SK-N-SH treated with all-trans-retinoic acid at 6 μM for 48 hours (cell line): ENCODE measurements around the gene ASCC1.

Experiments used
- ATAC-seq: fragments of 200-7000 bp; cut with Tn5 transposase; 3 replicates; pipeline ENCODE4 v1.9.1; 2020; ENCODE audit warnings: mild to moderate bottlenecking, moderate library complexity
- ARNTL ChIP-seq: fragments of 450-650 bp; formaldehyde crosslinking; IDR thresholded peaks from 2 replicates; pipeline ENCODE4 v1.5.0; 2020; ENCODE audit warnings: low read depth, mild to moderate bottlenecking, moderate library complexity, borderline replicate concordance
- BACH2 ChIP-seq: fragments of 250-450 bp; sonication (Bioruptor Pico); IDR thresholded peaks from 2 replicates; pipeline ENCODE4 v1.9.0; 2021; ENCODE audit warnings: mild to moderate bottlenecking, borderline replicate concordance
- CSDC2 ChIP-seq: fragments of 250-450 bp; sonication (Bioruptor Pico); IDR thresholded peaks from 2 replicates; pipeline ENCODE4 v1.5.0; 2020; ENCODE audit warnings: mild to moderate bottlenecking, moderate library complexity
- GLIS3 ChIP-seq: fragments of 250-450 bp; sonication (Bioruptor Pico); IDR thresholded peaks from 2 replicates; pipeline ENCODE4 v1.5.0; 2020; ENCODE audit warnings: mild to moderate bottlenecking, moderate library complexity
- POU6F1 ChIP-seq: fragments of 250-450 bp; sonication (Bioruptor Pico); IDR thresholded peaks from 2 replicates; pipeline ENCODE4 v1.8.0; 2021; ENCODE audit warnings: low read depth, mild to moderate bottlenecking, moderate library complexity, borderline replicate concordance
- RARB ChIP-seq: fragments of 250-450 bp; sonication (Bioruptor Pico); IDR thresholded peaks from 2 replicates; pipeline ENCODE4 v1.8.0; 2021; ENCODE audit warnings: mild to moderate bottlenecking, moderate library complexity
- SNAI2 ChIP-seq: fragments of 250-450 bp; sonication (Bioruptor Pico); IDR thresholded peaks from 2 replicates; pipeline ENCODE4 v1.5.0; 2020; ENCODE audit warnings: mild to moderate bottlenecking, moderate library complexity
- TCF4 ChIP-seq: fragments of 250-450 bp; sonication (Bioruptor Pico); IDR thresholded peaks from 2 replicates; pipeline ENCODE4 v1.8.0; 2021; ENCODE audit warnings: mild to moderate bottlenecking, moderate library complexity, borderline replicate concordance
- TOX ChIP-seq: fragments of 250-450 bp; sonication (Bioruptor Pico); IDR thresholded peaks from 2 replicates; pipeline ENCODE4 v1.8.0; 2021; ENCODE audit warnings: mild to moderate bottlenecking, moderate library complexity, borderline replicate concordance
- ZC3H10 ChIP-seq: fragments of 250-450 bp; sonication (Bioruptor Pico); IDR thresholded peaks from 2 replicates; pipeline ENCODE4 v1.5.1; 2021; ENCODE audit warnings: mild to moderate bottlenecking, moderate library complexity
- ZFP3 ChIP-seq: fragments of 250-450 bp; sonication (Bioruptor Pico); IDR thresholded peaks from 2 replicates; pipeline ENCODE4 v1.5.0; 2020; ENCODE audit warnings: mild to moderate bottlenecking, moderate library complexity
- ZFP30 ChIP-seq: fragments of 450-650 bp; formaldehyde crosslinking; IDR thresholded peaks from 2 replicates; pipeline ENCODE4 v1.5.0; 2022; ENCODE audit warnings: mild to moderate bottlenecking, moderate library complexity
- ZNF565 ChIP-seq: fragments of 450-650 bp; formaldehyde crosslinking; conservative IDR thresholded peaks from 2 replicates; pipeline ENCODE4 v1.5.0; 2020; ENCODE audit warnings: low read depth, mild to moderate bottlenecking, moderate library complexity
- ZNF70 ChIP-seq: fragments of 450-650 bp; formaldehyde crosslinking; IDR thresholded peaks from 2 replicates; pipeline ENCODE4 v1.5.0; 2020; ENCODE audit warnings: mild to moderate bottlenecking, moderate library complexity
- ZNF8 ChIP-seq: fragments of 450-650 bp; formaldehyde crosslinking; IDR thresholded peaks from 2 replicates; pipeline ENCODE4 v1.5.0; 2020; ENCODE audit warnings: mild to moderate bottlenecking, moderate library complexity
- TF ChIP-seq, protein P1 (sequence below): fragments of 250-450 bp; sonication (Bioruptor Pico); IDR thresholded peaks from 2 replicates; pipeline ENCODE4 v1.5.1; 2021; ENCODE audit warnings: mild to moderate bottlenecking, moderate library complexity
- TF ChIP-seq, protein P2 (sequence below): fragments of 250-450 bp; sonication (Bioruptor Pico); IDR thresholded peaks from 2 replicates; pipeline ENCODE4 v1.8.0; 2020; ENCODE audit warnings: mild to moderate bottlenecking, moderate library complexity, borderline replicate concordance
- TF ChIP-seq, protein P3 (sequence below): fragments of 250-450 bp; sonication (Bioruptor Pico); IDR thresholded peaks from 2 replicates; pipeline ENCODE4 v1.5.1; 2020; ENCODE audit warnings: low read depth, mild to moderate bottlenecking, moderate library complexity
- TF ChIP-seq, protein P4 (sequence below): fragments of 250-450 bp; sonication (Bioruptor Pico); IDR thresholded peaks from 2 replicates; pipeline ENCODE4 v1.5.0; 2020; ENCODE audit warnings: mild to moderate bottlenecking, moderate library complexity

ASCC1 gene

GRCh38 chr10:72121389-72121788 lies 94.7 kb downstream of the ASCC1 start:
- TF ChIP-seq SNAI2 (CRISPR knock-in tag), result no peak
- no peak for TF ChIP-seq GLIS3 (CRISPR knock-in tag)
- no peak for TF ChIP-seq TCF4 (CRISPR knock-in tag)
- TF ChIP-seq CSDC2 (CRISPR knock-in tag), result no peak
- TF ChIP-seq ZFP3 (CRISPR knock-in tag), result no peak
- TF ChIP-seq ZNF70 (CRISPR knock-in tag), result no peak
- TF ChIP-seq BACH2, result no peak
- no peak for TF ChIP-seq ARNTL (CRISPR knock-in tag)
- TF ChIP-seq POU6F1 (CRISPR knock-in tag), result no peak
- TF ChIP-seq, protein P1, sequence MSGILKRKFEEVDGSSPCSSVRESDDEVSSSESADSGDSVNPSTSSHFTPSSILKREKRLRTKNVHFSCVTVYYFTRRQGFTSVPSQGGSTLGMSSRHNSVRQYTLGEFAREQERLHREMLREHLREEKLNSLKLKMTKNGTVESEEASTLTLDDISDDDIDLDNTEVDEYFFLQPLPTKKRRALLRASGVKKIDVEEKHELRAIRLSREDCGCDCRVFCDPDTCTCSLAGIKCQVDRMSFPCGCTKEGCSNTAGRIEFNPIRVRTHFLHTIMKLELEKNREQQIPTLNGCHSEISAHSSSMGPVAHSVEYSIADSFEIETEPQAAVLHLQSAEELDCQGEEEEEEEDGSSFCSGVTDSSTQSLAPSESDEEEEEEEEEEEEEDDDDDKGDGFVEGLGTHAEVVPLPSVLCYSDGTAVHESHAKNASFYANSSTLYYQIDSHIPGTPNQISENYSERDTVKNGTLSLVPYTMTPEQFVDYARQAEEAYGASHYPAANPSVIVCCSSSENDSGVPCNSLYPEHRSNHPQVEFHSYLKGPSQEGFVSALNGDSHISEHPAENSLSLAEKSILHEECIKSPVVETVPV (CRISPR knock-in tag), result no peak
- TF ChIP-seq, protein P2, sequence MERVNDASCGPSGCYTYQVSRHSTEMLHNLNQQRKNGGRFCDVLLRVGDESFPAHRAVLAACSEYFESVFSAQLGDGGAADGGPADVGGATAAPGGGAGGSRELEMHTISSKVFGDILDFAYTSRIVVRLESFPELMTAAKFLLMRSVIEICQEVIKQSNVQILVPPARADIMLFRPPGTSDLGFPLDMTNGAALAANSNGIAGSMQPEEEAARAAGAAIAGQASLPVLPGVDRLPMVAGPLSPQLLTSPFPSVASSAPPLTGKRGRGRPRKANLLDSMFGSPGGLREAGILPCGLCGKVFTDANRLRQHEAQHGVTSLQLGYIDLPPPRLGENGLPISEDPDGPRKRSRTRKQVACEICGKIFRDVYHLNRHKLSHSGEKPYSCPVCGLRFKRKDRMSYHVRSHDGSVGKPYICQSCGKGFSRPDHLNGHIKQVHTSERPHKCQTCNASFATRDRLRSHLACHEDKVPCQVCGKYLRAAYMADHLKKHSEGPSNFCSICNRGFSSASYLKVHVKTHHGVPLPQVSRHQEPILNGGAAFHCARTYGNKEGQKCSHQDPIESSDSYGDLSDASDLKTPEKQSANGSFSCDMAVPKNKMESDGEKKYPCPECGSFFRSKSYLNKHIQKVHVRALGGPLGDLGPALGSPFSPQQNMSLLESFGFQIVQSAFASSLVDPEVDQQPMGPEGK (CRISPR knock-in tag), result no peak
- no peak for TF ChIP-seq RARB (CRISPR knock-in tag)
- no peak for TF ChIP-seq ZNF565 (CRISPR knock-in tag)
- TF ChIP-seq, protein P3, sequence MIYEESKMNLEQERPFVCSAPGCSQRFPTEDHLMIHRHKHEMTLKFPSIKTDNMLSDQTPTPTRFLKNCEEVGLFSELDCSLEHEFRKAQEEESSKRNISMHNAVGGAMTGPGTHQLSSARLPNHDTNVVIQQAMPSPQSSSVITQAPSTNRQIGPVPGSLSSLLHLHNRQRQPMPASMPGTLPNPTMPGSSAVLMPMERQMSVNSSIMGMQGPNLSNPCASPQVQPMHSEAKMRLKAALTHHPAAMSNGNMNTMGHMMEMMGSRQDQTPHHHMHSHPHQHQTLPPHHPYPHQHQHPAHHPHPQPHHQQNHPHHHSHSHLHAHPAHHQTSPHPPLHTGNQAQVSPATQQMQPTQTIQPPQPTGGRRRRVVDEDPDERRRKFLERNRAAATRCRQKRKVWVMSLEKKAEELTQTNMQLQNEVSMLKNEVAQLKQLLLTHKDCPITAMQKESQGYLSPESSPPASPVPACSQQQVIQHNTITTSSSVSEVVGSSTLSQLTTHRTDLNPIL (CRISPR knock-in tag), result no peak
- TF ChIP-seq ZC3H10 (CRISPR knock-in tag), result no peak
- TF ChIP-seq, protein P4, sequence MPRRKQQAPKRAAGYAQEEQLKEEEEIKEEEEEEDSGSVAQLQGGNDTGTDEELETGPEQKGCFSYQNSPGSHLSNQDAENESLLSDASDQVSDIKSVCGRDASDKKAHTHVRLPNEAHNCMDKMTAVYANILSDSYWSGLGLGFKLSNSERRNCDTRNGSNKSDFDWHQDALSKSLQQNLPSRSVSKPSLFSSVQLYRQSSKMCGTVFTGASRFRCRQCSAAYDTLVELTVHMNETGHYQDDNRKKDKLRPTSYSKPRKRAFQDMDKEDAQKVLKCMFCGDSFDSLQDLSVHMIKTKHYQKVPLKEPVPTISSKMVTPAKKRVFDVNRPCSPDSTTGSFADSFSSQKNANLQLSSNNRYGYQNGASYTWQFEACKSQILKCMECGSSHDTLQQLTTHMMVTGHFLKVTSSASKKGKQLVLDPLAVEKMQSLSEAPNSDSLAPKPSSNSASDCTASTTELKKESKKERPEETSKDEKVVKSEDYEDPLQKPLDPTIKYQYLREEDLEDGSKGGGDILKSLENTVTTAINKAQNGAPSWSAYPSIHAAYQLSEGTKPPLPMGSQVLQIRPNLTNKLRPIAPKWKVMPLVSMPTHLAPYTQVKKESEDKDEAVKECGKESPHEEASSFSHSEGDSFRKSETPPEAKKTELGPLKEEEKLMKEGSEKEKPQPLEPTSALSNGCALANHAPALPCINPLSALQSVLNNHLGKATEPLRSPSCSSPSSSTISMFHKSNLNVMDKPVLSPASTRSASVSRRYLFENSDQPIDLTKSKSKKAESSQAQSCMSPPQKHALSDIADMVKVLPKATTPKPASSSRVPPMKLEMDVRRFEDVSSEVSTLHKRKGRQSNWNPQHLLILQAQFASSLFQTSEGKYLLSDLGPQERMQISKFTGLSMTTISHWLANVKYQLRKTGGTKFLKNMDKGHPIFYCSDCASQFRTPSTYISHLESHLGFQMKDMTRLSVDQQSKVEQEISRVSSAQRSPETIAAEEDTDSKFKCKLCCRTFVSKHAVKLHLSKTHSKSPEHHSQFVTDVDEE (CRISPR knock-in tag), result no peak
- ATAC-seq, result no peak

- ATAC-seq, result no peak
- peak; percentile 92 for TF ChIP-seq ZFP30 (CRISPR knock-in tag)
- TF ChIP-seq ZNF8 (CRISPR knock-in tag), result no peak
These were observed 99.7 kb downstream of the ASCC1 start for GRCh38 chr10:72116372-72116771.

GRCh38 chr10:72114706-72115450 lies 101.2 kb downstream of the ASCC1 start:
- no peak for ATAC-seq
- TF ChIP-seq CSDC2 (CRISPR knock-in tag), result no peak

DNA sequence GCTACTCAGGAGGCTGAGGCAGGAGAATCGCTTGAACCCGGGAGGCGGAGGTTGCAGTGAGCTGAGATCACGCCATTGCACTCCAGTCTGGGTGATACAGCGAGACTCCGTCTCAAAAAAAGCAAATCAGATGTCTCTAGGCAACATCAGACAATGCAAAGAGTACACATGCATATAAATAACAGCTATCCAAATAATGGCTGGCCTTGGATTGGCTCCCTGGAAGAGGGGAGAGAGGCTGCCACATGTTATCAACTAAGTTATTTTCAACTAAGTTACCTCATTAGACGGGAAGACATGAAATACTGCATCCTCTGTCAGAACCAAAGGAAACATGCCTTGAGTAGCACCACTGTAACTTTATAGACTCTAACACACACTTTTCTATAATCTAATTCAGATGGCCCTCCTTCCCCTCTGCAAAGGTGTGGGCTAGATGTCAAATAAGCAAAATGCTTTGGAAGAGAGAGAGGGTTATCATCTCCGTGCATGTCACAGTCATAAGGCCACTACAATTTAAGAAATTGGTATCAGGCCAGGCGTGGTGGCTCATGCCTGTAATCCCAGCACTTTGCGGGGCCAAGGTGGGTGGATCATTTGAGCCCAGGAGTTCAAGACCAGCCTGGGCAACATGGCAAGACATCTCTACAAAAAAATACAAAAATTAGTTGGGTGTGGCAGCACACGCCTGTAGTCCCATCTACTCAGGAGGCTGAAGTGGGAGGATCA lies 105.2 kb downstream of the ASCC1 start:
- no peak for ATAC-seq

More for the DNA sequence above, 105.2 kb downstream of the ASCC1 start:
- TF ChIP-seq BACH2, result no peak
- TF ChIP-seq ZFP3 (CRISPR knock-in tag), result no peak
- TF ChIP-seq TOX (CRISPR knock-in tag), result no peak
- TF ChIP-seq GLIS3 (CRISPR knock-in tag), result no peak
- no peak for TF ChIP-seq ZC3H10 (CRISPR knock-in tag)
